ENCODE data around the gene ALOX12.
"Not testable (repeated sequence)": the region's sequence is repeated elsewhere in the genome, so short reads cannot be mapped to it uniquely, and the experiment has no call there.

The ALOX12 gene

GRCh38 chr17:6995500-6996255 is at the start of gene ALOX12:
Gene ALOX12, plus strand, starts transcription at chr17:6996049. Its CDS starts 69 bp downstream, at chr17:6996118.
- DNase-seq (ENCODE audit: low spot score) = no peak

DNA sequence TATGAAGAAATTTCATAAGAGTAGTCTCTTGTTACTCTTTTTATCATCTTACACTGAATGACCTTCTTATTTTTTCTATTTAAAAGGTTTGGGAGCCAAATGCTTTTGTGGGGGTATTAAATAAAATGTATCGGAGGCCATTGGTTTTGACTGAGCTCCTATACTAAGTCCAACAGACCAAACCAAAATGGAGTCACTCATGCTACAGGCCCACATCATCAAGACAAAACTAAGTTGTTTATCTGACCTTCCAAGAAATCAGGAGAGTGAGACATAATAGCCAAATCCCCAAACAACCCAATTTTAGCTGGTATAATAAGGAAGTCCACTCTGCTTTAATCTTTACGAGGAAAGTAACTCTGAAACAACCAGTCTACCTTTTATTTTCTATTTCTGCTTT is 48.1 kb upstream of the ALOX12 start:
- DNase-seq (ENCODE audit: low spot score) = no peak

DNA sequence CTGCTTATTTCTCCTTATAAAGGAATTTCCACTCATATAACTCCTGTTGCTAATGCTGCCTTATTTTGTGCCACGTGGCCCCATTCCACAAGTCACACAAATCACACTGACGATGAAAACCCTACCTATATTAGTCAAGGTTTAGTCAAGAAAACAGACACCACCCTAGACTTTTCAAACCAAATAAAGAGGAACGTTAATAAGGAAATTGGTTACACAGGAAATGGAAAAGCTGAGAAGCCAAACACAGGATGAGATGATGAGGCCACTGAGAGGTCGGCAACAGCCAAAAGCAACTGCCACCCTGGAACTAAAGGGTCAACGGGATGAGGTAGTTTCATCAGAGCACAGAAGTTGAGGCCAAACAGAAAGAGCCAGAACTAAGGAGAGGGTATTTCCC is 47.3 kb upstream of the ALOX12 start:
- DNase-seq (ENCODE audit: low spot score) = no peak

GRCh38 chr17:6948976-6949375 is 46.9 kb upstream of the ALOX12 start:
- DNase-seq (ENCODE audit: low spot score) = no peak

GRCh38 chr17:6950938-6951337 is 44.9 kb upstream of the ALOX12 start:
- not testable (repeated sequence) for DNase-seq (ENCODE audit: low spot score)

DNA sequence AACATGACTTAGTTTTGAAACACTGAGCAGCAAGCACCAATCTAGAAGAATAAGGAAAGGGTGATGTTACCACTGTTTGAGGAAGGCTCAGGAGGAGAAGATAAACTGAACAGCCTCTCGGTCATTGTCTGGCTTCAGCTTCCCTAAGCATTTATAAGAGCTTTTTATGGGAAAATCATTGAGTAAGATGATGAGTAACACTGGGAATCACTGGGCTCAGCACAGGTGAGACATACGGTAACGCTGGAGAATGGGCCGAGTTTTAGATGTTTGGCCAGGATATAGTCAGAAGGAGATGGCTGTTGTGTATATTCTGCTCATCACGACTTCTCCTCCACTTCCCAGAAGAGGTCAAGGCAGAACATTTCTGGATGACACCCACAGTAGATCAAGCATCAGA is 42.2 kb upstream of the ALOX12 start:
- no peak for DNase-seq (ENCODE audit: low spot score)

GRCh38 chr17:6959700-6960099 is 36.1 kb upstream of the ALOX12 start:
- DNase-seq (ENCODE audit: low spot score) = no peak

DNA sequence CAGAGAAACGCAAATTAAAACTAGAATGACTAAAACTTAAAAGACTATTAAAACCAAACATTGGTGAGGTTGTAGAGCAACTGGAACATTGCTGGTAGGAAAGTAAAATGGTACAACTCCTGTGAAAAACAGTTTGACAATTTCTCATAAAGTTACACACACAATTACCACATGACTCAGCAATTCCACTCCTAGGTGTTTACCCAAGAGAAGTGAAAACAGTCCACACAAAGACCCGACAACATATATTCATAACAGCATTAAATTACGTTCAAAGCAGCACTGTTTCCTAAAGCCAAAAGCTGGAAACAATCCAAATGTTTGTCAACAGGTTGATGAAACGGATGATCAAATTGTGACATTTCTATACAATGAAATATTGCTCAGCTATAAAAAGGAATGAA is 26.5 kb upstream of the ALOX12 start:
- no peak for DNase-seq (ENCODE audit: low spot score)

- DNase-seq (ENCODE audit: low spot score) = no peak
These were observed 24.9 kb upstream of the ALOX12 start for GRCh38 chr17:6970992-6971391.

DNA sequence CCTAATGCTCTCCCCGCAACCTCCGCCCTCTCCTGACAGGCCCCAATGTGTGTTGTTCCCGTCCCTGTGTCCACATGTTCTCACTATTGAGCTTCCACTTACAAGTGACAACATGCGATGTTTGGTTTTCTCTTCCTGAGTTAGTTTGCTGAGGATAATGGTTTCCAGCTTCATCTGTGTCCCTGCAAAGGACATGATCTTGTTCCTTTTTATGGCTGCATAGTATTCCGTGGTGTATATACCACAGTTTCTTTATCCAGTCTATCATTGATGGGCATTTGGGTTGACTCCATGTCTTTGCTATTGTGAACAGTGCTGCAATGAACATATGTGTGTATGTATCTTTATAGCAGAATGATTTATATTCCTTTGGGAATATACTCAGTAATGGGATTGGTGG is 16.4 kb upstream of the ALOX12 start:
- not testable (repeated sequence) for DNase-seq (ENCODE audit: low spot score)

DNA sequence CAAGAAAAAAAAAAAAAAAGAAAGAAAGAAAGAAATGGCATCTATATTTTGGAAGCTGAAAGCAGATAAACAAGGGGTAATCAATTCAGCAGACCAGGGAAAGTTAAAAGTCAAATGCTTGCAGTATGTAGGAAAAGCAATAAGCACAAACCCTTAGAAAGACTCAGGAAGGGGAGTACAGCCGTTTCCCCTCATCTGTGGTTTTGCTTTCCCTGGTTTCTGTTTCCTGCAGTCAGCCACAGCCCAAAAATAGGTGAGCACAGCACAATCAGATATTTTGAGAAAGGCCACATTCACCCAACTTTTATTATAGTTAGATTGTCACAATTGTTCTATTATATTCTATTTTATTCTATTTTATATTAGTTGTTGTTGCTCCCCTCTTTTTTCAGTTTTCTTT is 14.4 kb upstream of the ALOX12 start:
- DNase-seq (ENCODE audit: low spot score) = no peak

GRCh38 chr17:6985266-6985665 is 10.6 kb upstream of the ALOX12 start:
- DNase-seq (ENCODE audit: low spot score) = no peak

DNA sequence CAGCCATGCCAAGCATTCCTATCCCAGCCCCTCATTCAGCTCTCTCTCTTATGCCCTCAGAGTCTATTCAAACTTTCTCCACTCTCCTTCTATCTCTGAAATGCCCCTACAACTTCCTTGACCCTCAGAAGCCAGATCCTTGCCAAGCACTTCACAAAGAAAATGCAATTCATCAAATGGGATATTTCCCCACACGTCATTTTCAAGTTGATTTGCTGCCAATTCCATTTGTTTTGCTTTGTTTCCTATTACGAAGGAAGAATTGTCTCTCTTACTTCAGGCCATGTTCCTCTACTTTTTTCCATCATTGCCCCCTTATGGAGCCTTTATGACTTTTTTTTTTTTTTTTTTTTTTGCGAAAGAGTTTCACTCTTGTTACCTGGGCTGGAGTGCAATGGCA is 9.2 kb upstream of the ALOX12 start:
- no peak for DNase-seq (ENCODE audit: low spot score)

- no peak for DNase-seq (ENCODE audit: low spot score)
These were observed 6.1 kb upstream of the ALOX12 start for GRCh38 chr17:6989779-6990178.

- not testable (repeated sequence) for DNase-seq (ENCODE audit: low spot score)
These were observed 2.2 kb upstream of the ALOX12 start for GRCh38 chr17:6993613-6994056.

DNA sequence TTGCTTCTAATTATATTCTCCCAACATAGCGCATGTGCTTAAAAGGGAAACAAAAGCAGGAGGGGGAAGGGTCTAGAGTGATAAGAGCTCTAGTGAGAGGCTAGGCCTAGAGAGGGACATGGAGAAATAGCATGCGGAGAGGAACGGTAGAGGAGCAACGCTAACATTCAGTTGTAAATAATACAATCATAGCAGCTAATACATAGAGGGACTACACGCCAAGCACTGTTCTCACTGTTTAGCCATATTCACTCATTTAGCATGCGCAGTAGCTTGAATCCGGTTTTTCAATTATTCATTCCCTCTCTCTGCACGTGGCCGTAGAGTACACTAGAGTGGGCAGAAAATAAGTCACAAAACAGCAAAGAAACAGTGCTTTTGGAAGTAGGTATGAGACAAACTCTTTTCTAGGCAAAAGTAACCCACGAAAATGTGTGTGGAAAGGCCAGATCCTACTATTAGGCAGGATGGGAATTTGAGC is 1.7 kb upstream of the ALOX12 start:
- DNase-seq (ENCODE audit: low spot score) = no peak

- DNase-seq (ENCODE audit: low spot score) = no peak
These were observed 1.1 kb upstream of the ALOX12 start for GRCh38 chr17:6994666-6995256.

DNA sequence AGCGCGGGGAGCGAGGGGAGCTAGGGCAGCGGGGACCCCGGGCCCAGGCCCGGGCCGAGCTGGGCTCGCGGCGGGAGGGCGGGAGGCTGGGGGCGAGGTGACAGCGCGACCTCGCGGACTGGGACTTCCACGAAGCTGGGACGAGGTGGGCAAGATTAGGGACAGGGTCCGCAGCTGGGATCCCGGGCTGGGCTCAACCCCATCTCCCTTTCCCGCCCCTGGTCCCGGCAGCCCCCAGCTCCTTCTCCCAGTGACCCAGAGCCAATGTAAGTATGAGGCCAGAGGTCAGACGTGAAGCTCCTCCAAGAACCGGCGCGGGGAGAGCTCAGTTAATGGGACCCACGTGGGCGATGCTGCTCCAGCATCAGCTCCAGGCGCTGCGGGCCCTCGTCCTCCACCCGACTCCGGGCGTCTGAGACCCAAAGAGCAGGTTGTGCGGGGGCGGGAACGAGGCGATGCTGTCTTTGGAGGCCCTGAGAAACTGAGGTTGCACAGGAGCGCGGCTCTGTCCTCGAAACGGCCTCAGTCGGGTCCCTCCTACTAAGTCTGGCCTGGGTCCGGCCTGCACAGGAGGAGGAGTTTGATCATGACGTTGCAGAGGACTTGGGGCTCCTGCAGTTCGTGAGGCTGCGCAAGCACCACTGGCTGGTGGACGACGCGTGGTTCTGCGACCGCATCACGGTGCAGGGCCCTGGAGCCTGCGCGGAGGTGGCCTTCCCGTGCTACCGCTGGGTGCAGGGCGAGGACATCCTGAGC is 585 bp downstream of the ALOX12 start:
- no peak for DNase-seq (ENCODE audit: low spot score)

GRCh38 chr17:6997171-6997570 is 1.3 kb downstream of the ALOX12 start:
- DNase-seq (ENCODE audit: low spot score) = no peak

DNA sequence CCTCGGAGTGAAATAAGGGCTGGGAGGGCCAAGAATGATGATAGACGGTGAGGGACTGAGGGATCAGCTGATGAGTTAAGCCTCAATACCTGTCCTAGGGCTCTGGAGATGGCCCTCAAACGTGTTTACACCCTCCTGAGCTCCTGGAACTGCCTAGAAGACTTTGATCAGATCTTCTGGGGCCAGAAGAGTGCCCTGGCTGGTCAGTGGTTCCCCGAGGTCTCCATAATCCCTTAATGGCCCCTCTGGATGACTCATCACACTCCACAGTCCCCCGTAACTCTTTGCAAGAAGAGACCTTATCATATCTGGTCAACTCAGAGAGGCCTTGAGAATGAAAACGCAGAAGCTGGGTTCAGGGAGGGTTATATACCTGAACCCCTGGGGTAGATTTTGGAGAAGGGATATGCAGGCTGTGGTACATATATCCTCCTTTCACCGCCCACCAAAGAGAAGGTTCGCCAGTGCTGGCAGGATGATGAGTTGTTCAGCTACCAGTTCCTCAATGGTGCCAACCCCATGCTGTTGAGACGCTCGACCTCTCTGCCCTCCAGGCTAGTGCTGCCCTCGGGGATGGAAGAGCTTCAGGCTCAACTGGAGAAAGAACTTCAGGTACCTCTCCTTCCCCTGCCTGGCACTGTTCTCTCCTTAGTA is 3.1 kb downstream of the ALOX12 start:
- no peak for DNase-seq (ENCODE audit: low spot score)

DNA sequence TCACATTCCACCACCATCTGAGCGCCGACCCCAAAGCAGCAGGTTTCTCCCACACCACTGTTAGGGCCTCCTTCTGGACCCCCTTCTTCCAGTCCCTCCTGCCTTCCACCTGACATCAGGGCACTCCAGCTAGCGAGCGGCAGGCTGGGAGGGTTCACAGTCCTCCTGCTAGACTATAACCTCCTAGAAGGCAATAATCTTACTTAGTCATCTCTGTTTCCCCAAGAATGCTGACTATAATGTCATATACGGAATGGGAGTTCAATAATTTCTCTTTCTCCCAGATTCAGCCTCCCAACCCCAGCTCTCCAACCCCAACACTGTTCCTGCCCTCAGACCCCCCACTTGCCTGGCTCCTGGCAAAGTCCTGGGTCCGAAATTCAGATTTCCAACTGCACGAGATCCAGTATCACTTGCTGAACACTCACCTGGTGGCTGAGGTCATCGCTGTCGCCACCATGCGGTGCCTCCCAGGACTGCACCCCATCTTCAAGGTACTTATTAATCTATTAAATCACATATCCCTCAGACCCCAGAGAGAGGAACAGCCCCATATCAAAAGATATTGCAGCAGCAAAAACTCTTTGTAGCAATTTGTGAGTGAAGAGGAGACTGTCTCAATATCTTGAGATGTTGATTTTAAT is 5.6 kb downstream of the ALOX12 start:
- no peak for DNase-seq (ENCODE audit: low spot score)

Measured in RKO (cell line).